Measurements from ENCODE around the gene GSX2. TPM values are rescaled to one million over a fixed set of nuclear protein-coding genes. Genes with fewer than 3 reads are reported as not detected.

GSX2 gene
- total and polyA plus RNA-seq, 10 donors: 0.47 TPM; not detected in 9

- Histone ChIP-seq H3K4me3 (no peak overlapping the region), H3K9me3 (no peaks in the 10 kb centered on the region), H3K27me3 (replicated peaks in 1 of 7) (peaks cover 4 to 64% (median 46%) of the 10 kb centered on the region in 7 donors), H3K27ac (no peak overlapping the region), H3K36me3 (no peaks in the 10 kb centered on the region), H3K4me1 (peaks cover 15 to 33% (median 30%) of the 10 kb centered on the region in 6 donors)
- 79 to 92% (median 89%) methylated on average over 8 of the region's 8 CpGs for WGBS, 5 donors
- intact Hi-C loops (cut with DNase I; ENCODE audit: low total_unique reads): no loop called here
- TF ChIP-seq POLR2A (IDR thresholded peaks at IDR 0.05) (no peak), POLR2AphosphoS5 (IDR thresholded peaks at IDR 0.05) (no peak), CTCF (IDR thresholded peaks at IDR 0.05 in 8 of 11, conservative IDR thresholded peaks at IDR 0.05 in 3 of 11) (no peak)
- no peak for DNase-seq
Observed at GRCh38 chr4:54090404-54090803, 9.6 kb upstream of the GSX2 start.

GRCh38 chr4:54090804-54091623 lies 8.9 kb upstream of the GSX2 start:
- Histone ChIP-seq H3K4me3 (peak overlapping the region; percentile 33 to 69 (median 48)), H3K36me3 (no peaks in the 10 kb centered on the region), H3K9me3 (no peaks in the 10 kb centered on the region), H3K27me3 (replicated peaks in 1 of 7) (peaks cover 6 to 70% (median 52%) of the 10 kb centered on the region in 7 donors), H3K4me1 (peaks cover 15 to 33% (median 30%) of the 10 kb centered on the region in 6 donors), H3K27ac (no peak overlapping the region)
- intact Hi-C loops (cut with DNase I; ENCODE audit: low total_unique reads): no loop called here
- DNase-seq: no peak
- TF ChIP-seq POLR2A (IDR thresholded peaks at IDR 0.05): no peak
- TF ChIP-seq CTCF (IDR thresholded peaks at IDR 0.05 in 8 of 11, conservative IDR thresholded peaks at IDR 0.05 in 3 of 11): no peak
- TF ChIP-seq POLR2AphosphoS5 (IDR thresholded peaks at IDR 0.05): no peak
- WGBS, 5 donors: 25 to 31% (median 26%) methylated on average over 22 to 27 of the region's 27 CpGs

GRCh38 chr4:54091637-54092404 lies 8.1 kb upstream of the GSX2 start:
- H3K36me3 ChIP-seq: no peaks in the 10 kb centered on the region
- H3K4me1 ChIP-seq: peaks cover 15 to 33% (median 30%) of the 10 kb centered on the region in 6 donors
- H3K4me3 ChIP-seq: peak overlapping the region; percentile 33 to 69 (median 48)
- no peak overlapping the region for H3K27ac ChIP-seq
- no peaks in the 10 kb centered on the region for H3K9me3 ChIP-seq
- intact Hi-C loops (cut with DNase I; ENCODE audit: low total_unique reads): no loop called here
- TF ChIP-seq POLR2A (IDR thresholded peaks at IDR 0.05): no peak
- TF ChIP-seq POLR2AphosphoS5 (IDR thresholded peaks at IDR 0.05): peak; percentile 56 to 75 (median 68)
- peaks cover 6 to 75% (median 61%) of the 10 kb centered on the region in 7 donors for H3K27me3 ChIP-seq (replicated peaks in 1 of 7)
- 0 to 2% (median 1%) methylated on average over 44 to 48 of the region's 48 CpGs for WGBS, 5 donors
- DNase-seq: peak; percentile 93

- DNase-seq: no peak
- no peak overlapping the region for H3K27ac ChIP-seq
- peaks cover 15 to 33% (median 30%) of the 10 kb centered on the region in 6 donors for H3K4me1 ChIP-seq
- TF ChIP-seq CTCF (IDR thresholded peaks at IDR 0.05 in 8 of 11, conservative IDR thresholded peaks at IDR 0.05 in 3 of 11): no peak
- no peak for TF ChIP-seq POLR2AphosphoS5 (IDR thresholded peaks at IDR 0.05)
- TF ChIP-seq POLR2A (IDR thresholded peaks at IDR 0.05): no peak
- peak overlapping the region; percentile 33 to 69 (median 48) for H3K4me3 ChIP-seq
- WGBS, 5 donors: 14 to 18% (median 17%) methylated on average over 13 of the region's 13 CpGs
- H3K9me3 ChIP-seq: no peaks in the 10 kb centered on the region
- peaks cover 6 to 82% (median 66%) of the 10 kb centered on the region in 7 donors for H3K27me3 ChIP-seq (replicated peaks in 1 of 7)
- no peaks in the 10 kb centered on the region for H3K36me3 ChIP-seq
- intact Hi-C loops (cut with DNase I; ENCODE audit: low total_unique reads): no loop called here
Observed at GRCh38 chr4:54092405-54093323, 7.3 kb upstream of the GSX2 start.
